GM12872 (cell line): ENCODE measurements around the gene MPC1.
A peak's percentile ranks its signal among the peaks of the same experiment; 100 is the strongest.

ENCODE experiments used
- CTCF ChIP-seq: IDR thresholded peaks from 3 replicates; pipeline ENCODE4 v1.5.1; 2011; ENCODE audit warnings: low read depth, mild to moderate bottlenecking, low read length, moderate library complexity; ENCODE audit not compliant: insufficient read depth

The MPC1 gene

DNA sequence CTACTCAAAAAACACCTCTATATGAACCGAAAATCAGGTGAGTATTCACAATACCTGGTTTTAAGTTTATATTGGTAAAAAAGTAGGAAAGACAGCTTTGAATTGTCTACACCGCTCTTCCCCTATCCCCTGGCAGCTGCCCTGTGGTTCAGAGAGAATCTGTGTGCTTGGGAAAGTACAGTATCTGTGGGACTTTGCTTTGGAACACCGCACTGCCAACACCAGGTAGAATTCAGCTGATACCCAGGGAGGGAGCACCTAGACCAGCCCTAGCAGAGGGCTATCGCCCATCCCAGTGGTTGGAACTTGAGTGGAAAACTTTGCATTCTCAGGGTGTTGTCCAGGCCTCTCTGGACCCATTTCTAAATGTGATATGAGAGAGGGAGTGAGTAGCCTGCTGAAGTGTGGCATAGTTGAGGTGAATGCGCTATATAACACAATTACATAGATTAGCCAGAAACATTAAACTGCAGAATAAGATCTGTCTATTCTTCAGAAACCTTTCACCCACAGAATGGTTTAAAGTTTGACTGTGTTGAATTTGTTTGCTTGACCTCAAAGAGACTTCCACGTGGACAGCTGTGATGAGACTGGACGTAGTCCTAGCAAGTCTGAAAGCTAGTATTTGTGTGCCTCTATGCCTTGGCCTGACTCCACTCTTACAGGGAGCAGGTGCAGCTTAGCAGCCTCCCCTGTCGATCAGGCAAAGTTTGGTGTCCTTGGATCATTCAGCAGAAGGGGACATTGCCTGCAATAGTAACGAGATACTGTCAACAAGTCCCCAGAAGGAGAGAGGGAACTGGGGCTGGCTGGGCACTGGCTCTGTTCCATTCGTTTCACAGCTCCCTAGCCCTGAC, 11.5 kb upstream of the MPC1 start:
- TF ChIP-seq CTCF = no peak

- TF ChIP-seq CTCF = no peak
Observed at GRCh38 chr6:166393535-166393823, 10.7 kb upstream of the MPC1 start.

DNA sequence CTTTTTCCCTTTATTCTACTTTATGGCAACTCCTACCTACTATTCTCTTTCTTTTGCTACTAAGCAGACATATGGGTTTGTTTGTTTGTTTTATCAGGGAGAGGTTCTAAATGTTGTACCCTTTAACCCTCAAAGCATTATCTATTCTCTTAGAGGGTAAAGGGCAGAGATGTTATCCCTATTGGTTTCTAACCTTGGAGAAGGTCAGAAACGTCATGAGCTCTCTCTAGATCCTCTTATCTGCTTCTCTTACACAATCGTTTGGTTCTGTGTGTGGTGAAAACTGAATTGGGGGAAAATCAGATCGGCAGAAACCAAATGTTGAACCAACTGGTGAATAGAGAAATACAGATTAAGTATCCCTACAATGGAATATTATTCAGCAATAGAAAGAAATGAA, 6.4 kb upstream of the MPC1 start:
- TF ChIP-seq CTCF = no peak

DNA sequence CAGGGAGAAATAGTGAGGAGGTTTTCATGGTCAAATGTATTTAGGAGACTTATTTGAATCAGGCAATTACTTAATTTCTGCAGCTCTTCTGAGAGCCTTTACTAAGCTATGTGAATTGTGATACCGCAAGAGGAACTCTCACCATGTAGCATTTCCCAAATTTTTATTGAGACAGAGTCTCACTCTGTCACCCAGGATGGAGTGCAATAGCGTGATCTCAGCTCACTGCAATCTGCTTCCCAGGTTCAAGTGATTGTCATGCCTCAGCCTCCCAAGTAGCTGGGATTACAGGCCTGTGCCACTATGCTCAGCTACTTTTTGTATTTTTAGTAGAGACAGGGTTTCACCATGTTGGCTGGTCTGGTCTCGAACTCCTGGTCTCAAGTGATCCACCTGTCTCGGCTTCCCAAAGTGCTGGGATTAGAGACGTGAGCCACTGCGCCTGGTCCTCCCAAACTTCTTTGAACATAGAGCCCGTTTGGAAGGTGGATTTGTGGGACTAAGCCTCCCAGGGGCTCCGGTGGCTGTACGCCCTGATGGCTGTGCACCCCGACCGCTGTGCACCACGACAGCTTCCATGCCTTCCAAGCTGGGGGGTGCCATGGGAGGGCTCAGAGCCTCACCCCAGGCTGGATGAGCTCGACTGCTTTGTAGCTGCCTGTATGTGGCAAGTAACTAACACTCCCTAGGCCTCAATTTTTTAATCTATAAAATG, 5.7 kb upstream of the MPC1 start:
- no peak for TF ChIP-seq CTCF

DNA sequence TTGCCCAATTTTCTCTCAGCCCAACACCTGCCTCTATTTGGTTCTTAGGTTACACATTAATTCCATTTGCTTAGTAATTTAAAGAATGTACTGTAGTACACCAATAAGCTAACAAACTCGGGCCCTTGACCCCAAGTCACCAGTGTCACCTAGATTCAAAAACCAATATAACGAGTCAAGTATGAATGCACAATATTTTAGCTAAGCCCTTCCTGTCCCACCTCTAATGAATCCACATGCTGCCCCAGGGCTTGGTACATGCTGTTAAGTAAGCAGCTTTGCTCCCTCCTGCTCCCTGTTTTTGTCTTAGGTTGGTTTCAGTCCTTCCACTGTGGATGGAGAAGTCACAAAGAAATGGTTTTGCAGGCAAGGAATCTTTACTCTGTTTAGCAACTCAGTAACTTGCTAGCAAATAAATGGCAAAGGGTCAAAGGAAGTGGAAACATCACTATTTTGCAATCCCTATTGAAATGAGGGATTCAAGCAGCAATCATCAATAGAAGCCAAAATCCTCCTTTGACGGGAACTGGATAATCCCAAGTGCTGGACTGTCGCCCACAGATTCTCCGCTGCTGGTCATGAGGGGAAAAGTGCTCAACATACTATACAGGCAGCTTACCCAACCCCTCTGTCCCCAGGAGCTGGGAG, 5.0 kb upstream of the MPC1 start:
- no peak for TF ChIP-seq CTCF

DNA sequence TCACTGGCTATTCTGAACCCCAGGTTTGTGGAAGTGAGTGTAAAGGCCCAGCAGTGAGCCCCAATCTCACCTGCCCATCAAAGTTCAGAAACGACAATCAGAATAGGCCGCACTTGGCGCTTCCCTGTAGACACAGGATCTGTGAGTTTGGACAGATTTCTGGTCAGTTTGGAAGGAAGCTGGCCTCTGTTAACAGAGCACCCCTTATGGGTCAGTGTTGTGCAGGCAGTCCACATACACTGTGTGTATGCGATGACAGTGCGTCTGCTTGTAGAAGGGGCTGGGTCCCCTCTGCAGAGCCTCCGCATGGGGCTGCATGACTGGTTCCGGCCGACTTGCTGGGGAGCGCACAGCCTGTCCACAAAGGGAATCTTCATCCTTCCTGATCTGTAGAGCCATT, 3.4 kb upstream of the MPC1 start:
- TF ChIP-seq CTCF = no peak

DNA sequence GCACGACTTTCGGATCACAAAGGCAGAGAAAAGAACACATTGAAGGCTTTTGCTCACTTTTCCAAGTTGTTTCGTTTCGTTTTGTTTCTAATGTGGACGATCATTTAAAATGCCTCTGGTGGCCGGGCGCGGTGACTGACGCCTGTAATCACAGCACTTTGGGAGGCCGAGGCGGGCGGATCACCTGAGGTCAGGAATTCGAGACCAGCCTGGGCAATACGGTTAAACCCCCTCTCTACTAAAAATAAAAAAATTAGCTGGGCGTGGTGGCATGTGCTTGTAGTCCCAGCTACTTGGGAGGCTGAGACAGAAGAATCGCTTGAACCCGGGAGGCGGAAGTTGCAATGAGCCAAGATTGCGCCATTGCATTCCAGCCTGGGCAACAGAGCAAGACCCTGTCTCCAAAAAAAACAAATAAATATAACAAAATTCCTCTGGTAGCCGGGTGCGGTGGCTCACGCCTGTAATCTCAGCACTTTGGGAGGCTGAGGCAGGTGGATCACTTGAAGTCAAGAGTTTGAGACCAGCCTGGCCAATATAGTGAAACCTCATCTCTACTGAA, 1.1 kb upstream of the MPC1 start:
- peak; percentile 37; the same call in 1 of the 3 replicates for TF ChIP-seq CTCF
